Stimulated activated CD8-positive, alpha-beta memory T cell treated with anti-CD3 and anti-CD28 coated beads, Interleukin-7, amount 100 ng/mL, for 24 hours (primary cell): Measurements from ENCODE around the gene CAMTA1.
"Not testable (repeated sequence)": the region's sequence is repeated elsewhere in the genome, so short reads cannot be mapped to it uniquely, and the experiment has no call there.

Experiments
- DNase-seq: peaks from one replicate; pipeline ENCODE4 v3.0.0-alpha.2; 2020; ENCODE audit warnings: low read depth

CAMTA1 gene

GRCh38 chr1:7150724-7151280 is 365.5 kb downstream of the CAMTA1 start:
- no peak for DNase-seq

GRCh38 chr1:7151978-7152377 is 366.7 kb downstream of the CAMTA1 start:
- no peak for DNase-seq

- no peak for DNase-seq
These were observed 367.4 kb downstream of the CAMTA1 start for GRCh38 chr1:7152655-7153054.

GRCh38 chr1:7153464-7153863 is 368.2 kb downstream of the CAMTA1 start:
- DNase-seq, result no peak

- DNase-seq, result no peak
These were observed 374.0 kb downstream of the CAMTA1 start for GRCh38 chr1:7159116-7159781.

GRCh38 chr1:7168554-7168953 is 383.3 kb downstream of the CAMTA1 start:
- not testable (repeated sequence) for DNase-seq

DNA sequence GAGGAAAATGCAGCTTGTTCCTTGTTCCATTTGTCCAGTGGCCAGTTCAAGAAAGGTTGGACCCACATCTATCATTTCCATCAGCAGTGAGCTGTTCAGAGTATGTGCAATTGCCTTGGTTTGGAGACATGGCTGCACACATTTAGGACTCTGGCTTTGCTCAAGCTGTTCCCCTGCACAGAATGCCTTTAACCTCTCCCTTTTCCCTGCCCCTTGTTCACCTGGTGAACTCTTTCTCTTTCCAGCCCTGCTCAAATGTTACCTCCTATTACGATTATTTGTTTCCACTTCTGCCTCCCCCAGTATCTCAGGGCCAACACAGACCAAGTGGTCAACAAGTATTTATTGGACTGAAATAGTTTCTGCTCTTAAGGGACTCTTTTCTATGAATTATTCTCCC is 385.9 kb downstream of the CAMTA1 start:
- DNase-seq, result no peak

- no peak for DNase-seq
These were observed 386.3 kb downstream of the CAMTA1 start for GRCh38 chr1:7171574-7171973.

DNA sequence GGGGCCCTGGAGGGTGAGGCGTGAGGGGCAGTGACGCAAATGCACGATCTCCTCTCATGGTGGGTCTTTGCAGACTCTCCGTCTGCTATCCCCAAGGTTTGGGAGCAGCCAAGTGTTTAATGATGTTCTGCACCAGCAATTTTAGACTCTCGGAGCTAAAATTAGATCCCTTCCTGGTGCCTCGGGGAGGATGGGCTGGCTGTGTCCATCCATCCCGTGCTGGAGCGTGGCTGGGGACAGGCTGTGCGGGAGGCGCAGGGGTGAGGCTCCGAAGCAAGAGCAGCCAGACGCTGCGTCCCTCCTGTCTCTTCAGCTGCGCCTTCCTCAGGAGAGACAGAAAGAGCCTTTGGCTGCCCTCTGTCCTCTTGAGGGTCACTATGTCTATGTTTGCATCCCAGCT is 387.6 kb downstream of the CAMTA1 start:
- DNase-seq, result no peak

GRCh38 chr1:7174561-7174960 is 389.3 kb downstream of the CAMTA1 start:
- DNase-seq, result no peak

DNA sequence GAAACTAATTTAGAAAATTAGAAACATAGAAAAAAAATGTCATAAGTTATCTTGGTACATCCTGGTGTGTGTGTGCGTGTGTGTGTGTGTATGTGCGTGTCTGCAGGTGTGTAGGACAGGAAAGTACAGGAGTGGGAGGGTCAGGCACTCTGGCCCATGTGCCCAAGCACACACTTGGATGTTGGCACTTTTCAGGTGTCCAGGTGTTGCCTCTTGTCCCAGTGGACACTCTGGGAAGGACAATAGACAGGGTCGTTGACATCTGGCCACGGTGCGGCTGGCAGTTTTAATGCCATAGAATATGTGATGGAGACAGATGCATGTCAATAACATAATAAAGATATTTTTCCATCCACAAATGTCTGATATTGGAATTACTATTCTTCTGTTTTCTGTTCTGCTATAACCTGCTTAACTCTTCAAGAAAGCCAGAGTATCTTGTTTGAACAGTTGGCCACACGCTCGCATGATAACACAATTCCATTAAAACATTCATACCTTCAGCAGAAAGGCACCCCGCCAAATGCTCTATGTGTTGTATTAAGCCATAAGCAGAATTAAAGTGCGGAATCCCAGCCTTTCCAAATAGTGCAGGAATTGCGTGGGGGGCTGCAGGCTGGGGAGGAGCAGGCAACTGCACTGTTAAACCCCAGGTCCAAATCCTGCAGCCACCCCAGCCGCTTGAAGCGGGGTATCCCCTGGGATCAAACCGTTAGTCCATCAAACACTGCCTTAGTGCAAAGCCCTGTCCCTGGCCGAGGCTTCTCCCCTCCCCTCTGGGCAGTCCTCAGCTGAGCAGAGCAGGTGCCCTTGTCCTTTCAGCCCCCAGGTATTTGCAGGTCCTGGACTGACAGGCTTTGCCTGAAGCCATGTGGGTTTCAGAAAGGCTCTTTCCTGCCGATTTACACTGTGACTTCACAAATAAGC is 390.0 kb downstream of the CAMTA1 start:
- no peak for DNase-seq

- DNase-seq, result no peak
These were observed 391.8 kb downstream of the CAMTA1 start for GRCh38 chr1:7177021-7177420.

- no peak for DNase-seq
These were observed 392.3 kb downstream of the CAMTA1 start for GRCh38 chr1:7177438-7178146.

DNA sequence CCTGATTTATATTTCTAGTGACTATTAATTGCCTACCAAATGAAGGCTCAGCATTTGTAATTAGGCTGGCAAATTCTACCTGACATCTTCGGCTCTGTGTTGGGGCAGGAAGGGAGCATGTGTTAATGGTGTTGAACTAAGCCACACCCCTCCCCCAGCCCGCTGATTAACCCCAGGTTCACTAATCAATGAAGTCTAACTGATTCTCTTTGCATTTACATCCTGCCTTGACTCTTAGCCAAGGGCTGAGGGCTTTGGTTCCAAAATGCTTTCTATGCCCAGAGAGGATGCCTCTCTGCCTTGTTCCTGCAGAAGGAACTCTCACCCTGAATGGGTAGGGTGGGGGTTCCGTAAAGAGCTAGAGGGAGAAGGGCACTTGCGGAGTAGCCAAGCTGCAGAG is 393.1 kb downstream of the CAMTA1 start:
- no peak for DNase-seq

- no peak for DNase-seq
These were observed 393.5 kb downstream of the CAMTA1 start for GRCh38 chr1:7178741-7179140.

DNA sequence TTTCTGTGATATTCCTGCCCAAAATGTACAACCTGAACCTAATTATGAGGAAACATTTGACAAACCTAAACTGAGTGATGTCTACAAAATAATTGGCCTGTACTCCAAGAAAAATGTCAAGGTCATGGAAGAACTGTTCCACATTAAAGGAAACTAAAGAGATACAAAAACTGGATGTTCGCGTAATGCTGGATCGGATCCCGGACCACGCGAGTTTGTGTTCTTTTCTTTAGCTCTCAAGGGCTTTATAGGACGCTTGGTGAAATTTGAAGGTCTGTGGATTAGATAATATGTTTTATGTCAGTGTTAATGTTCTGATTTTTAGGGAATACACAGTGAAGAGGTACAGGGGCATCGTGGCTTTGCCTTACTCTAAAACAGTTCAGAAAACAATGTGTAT is 400.5 kb downstream of the CAMTA1 start:
- no peak for DNase-seq

DNA sequence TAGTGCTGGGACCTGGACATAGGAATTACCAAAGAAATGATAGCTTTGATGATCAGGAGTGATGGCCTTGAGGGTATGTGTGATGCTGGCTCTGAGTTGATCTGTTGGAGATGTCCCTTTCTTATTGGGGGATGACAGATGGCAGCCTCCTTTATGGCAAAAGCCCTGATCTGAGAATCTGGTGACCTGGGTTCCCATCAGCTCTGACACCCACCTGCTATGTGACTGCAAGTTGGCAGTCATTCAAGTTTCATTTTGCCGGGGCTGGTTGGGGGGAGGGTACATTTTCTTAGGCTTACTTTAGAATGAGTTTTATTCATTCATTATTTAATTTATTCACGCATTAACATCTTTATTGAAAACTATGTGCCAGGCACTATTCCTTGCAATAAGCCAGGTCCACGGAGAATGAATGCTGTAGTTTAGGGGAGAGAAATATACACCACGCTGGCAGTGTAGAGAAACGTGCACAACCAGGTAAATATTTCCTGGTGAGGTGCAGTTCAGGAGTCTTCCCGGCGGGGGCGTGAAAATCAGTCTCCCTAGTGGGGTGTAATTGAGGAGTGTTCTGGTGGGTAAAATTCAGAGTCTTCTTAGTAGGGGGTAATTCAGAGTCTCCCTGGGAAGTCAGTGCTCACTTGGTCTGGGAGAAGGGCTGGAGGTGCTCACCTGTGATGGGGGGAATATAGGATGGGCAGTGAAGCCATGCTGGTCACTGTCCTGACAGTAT is 401.3 kb downstream of the CAMTA1 start:
- DNase-seq, result no peak

DNA sequence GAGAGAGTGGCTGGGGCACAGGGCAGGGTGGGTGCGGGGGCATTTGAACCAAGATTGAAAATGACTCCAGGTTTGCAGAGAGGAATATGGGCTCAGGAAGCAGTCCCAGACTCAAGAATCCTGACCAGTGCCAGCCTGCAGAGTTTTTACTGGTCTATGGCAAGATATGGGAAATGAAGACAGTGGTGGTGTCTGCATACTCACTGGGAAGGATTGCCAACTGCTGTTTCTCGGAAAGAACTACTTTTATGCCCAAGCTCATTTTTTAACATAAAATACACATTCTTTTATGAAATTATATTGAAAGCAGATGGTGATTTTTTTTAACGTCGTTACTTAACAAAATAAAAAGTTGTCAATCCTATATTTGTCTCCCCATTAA is 401.8 kb downstream of the CAMTA1 start:
- DNase-seq, result no peak

GRCh38 chr1:7190261-7190660 is 405.0 kb downstream of the CAMTA1 start:
- DNase-seq, result no peak

DNA sequence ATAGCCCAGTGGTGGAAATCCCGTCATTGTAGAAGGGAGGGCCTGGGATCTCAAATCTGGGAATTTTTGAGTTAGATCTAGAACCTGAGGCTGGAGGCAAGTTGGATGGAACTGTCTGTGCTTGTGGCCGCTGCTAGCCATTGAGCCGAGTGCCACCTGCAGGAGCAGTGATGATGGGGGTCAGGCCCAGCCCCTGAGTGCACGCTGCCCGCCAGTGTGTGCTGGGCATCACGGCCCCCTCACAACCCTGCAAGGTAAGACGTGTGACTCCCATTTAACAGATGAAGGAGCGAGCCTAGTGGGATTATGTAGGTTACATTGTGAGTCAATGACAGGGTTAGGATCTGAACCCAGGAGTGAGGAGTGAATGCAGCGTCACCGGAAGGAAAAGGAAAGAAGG is 407.2 kb downstream of the CAMTA1 start:
- no peak for DNase-seq

DNA sequence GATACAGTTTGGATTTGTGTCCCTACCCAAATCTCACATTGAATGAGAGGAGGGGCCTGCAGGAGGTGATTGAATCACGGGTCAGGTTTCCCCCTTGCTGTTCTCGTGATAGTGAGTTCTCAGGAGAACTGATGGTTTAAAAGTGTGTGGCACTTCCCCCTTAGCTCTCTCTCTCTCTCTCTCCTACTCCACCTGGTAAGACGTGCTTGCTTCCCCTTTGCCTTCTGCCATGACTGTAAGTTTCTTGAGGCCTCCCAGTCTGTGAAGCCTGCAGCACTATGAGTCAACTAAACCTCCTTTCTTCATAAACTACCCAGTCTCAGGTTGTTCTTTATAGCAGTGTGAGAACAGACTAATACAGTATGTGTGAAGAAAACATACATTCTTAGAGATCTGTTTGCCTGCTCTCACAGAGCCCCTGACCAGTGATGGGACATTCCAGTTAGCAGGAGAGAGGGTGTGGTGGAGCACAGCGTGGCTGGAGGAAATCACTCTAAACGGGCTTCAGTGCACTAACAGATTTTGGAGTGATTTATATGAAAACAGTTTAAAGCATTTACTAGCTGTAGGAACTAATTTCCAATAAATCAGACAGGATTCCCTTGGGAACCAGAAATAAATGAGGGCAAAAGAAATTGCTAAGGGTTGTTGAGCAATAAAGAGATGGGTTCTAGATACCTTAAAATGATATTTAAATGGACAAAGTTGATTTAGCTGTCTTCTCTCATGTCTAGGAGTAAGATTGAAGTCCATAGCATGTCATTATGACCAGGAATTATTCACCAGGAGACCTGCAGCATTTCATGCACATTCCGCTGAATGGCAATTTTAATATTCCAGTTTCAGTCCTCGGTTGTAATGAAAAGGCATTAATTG is 411.0 kb downstream of the CAMTA1 start:
- DNase-seq, result no peak
